Skeletal muscle cell (primary cell): ENCODE results near the gene TRAFD1.
"Not testable (repeated sequence)": the region's sequence is repeated elsewhere in the genome, so short reads cannot be mapped to it uniquely, and the experiment has no call there.

Experiments
- DNase-seq: peaks from one replicate; pipeline ENCODE4 v3.0.0-alpha.2; 2010; ENCODE audit warnings: low read depth
- H3K4me3 ChIP-seq: 2 replicates; pipeline ENCODE4 v1.5.1; 2011; ENCODE audit warnings: low read depth, mild to moderate bottlenecking, control low read depth, low read length, moderate library complexity

TRAFD1 gene

GRCh38 chr12:112151766-112152541 lies 26.6 kb downstream of the TRAFD1 start:
- no peak for DNase-seq
- no peak overlapping the region for H3K4me3 ChIP-seq

- DNase-seq = no peak
- no peak overlapping the region for H3K4me3 ChIP-seq
Observed at GRCh38 chr12:112153181-112153892, 28.0 kb downstream of the TRAFD1 start.

GRCh38 chr12:112153893-112154219 lies 28.5 kb downstream of the TRAFD1 start:
- DNase-seq = no peak
- no peak overlapping the region for H3K4me3 ChIP-seq

GRCh38 chr12:112158461-112159145 lies 33.2 kb downstream of the TRAFD1 start:
- H3K4me3 ChIP-seq, DNase-seq: not testable (repeated sequence)

- DNase-seq = no peak
- H3K4me3 ChIP-seq = no peak overlapping the region
Observed at GRCh38 chr12:112159146-112159541, 33.8 kb downstream of the TRAFD1 start.

GRCh38 chr12:112160611-112161010 lies 35.3 kb downstream of the TRAFD1 start:
- no peak for DNase-seq
- no peak overlapping the region for H3K4me3 ChIP-seq

- H3K4me3 ChIP-seq = no peak overlapping the region
- no peak for DNase-seq
Observed at GRCh38 chr12:112161711-112162110, 36.4 kb downstream of the TRAFD1 start.

GRCh38 chr12:112162241-112162790 lies 37.0 kb downstream of the TRAFD1 start:
- H3K4me3 ChIP-seq = no peak overlapping the region
- no peak for DNase-seq

- no peak for DNase-seq
- H3K4me3 ChIP-seq = no peak overlapping the region
Observed at GRCh38 chr12:112163056-112163455, 37.7 kb downstream of the TRAFD1 start.

GRCh38 chr12:112163471-112163991 lies 38.2 kb downstream of the TRAFD1 start:
- no peak for DNase-seq
- no peak overlapping the region for H3K4me3 ChIP-seq

GRCh38 chr12:112164011-112164660 lies 38.8 kb downstream of the TRAFD1 start:
- DNase-seq = no peak
- H3K4me3 ChIP-seq = no peak overlapping the region

GRCh38 chr12:112165624-112166023 lies 40.3 kb downstream of the TRAFD1 start:
- H3K4me3 ChIP-seq = no peak overlapping the region
- no peak for DNase-seq

- no peak overlapping the region for H3K4me3 ChIP-seq
- no peak for DNase-seq
Observed at GRCh38 chr12:112166051-112167015, 41.0 kb downstream of the TRAFD1 start.

- no peak for DNase-seq
- H3K4me3 ChIP-seq = no peak overlapping the region
Observed at GRCh38 chr12:112167031-112167461, 41.7 kb downstream of the TRAFD1 start.

- H3K4me3 ChIP-seq = no peak overlapping the region
- no peak for DNase-seq
Observed at GRCh38 chr12:112167718-112168525, 42.6 kb downstream of the TRAFD1 start.

- DNase-seq = no peak
Observed at GRCh38 chr12:112168561-112168971, 43.2 kb downstream of the TRAFD1 start.

GRCh38 chr12:112169161-112169872 lies 44.0 kb downstream of the TRAFD1 start:
- no peak overlapping the region for H3K4me3 ChIP-seq
- DNase-seq = no peak

More at GRCh38 chr12:112168561-112168971, 43.2 kb downstream of the TRAFD1 start:
- H3K4me3 ChIP-seq = no peak overlapping the region
